HG02588 (cell line): ENCODE measurements around the gene INPP5D.

ENCODE experiments used
- ATAC-seq: cut with Tn5 transposase; IDR thresholded peaks from one replicate; pipeline ENCODE4 v1.9.1; 2021; ENCODE audit warnings: mild to moderate bottlenecking, moderate library complexity; ENCODE audit not compliant: unreplicated experiment

INPP5D gene

GRCh38 chr2:233068762-233069418, 8.7 kb downstream of the INPP5D start:
- ATAC-seq: no peak

- ATAC-seq: no peak
These were observed 12.7 kb downstream of the INPP5D start for GRCh38 chr2:233072838-233073237.

GRCh38 chr2:233074106-233074505, 14.0 kb downstream of the INPP5D start:
- ATAC-seq: no peak

GRCh38 chr2:233075141-233075965, 15.2 kb downstream of the INPP5D start:
- ATAC-seq: peak; percentile 19

- peak; percentile 67 for ATAC-seq
These were observed 15.8 kb downstream of the INPP5D start for GRCh38 chr2:233075966-233076339.

- ATAC-seq: no peak
These were observed 16.6 kb downstream of the INPP5D start for GRCh38 chr2:233076749-233077148.

- ATAC-seq: peak; percentile 30
These were observed 19.3 kb downstream of the INPP5D start for GRCh38 chr2:233079473-233079877.

GRCh38 chr2:233079953-233080835, 20.1 kb downstream of the INPP5D start:
- ATAC-seq: no peak

GRCh38 chr2:233080836-233081229, 20.7 kb downstream of the INPP5D start:
- no peak for ATAC-seq

- ATAC-seq: no peak
These were observed 21.1 kb downstream of the INPP5D start for GRCh38 chr2:233081232-233081730.

- peak; percentile 1 for ATAC-seq
These were observed 21.6 kb downstream of the INPP5D start for GRCh38 chr2:233081731-233082221.

GRCh38 chr2:233082222-233082930, 22.2 kb downstream of the INPP5D start:
- ATAC-seq: peak; percentile 40

GRCh38 chr2:233082931-233083755, 23.0 kb downstream of the INPP5D start:
- no peak for ATAC-seq

GRCh38 chr2:233083782-233084181, 23.6 kb downstream of the INPP5D start:
- no peak for ATAC-seq

- ATAC-seq: no peak
These were observed 24.3 kb downstream of the INPP5D start for GRCh38 chr2:233084488-233084887.

GRCh38 chr2:233085037-233085838, 25.1 kb downstream of the INPP5D start:
- ATAC-seq: no peak

- ATAC-seq: no peak
These were observed 25.7 kb downstream of the INPP5D start for GRCh38 chr2:233085839-233086150.

- no peak for ATAC-seq
These were observed 27.6 kb downstream of the INPP5D start for GRCh38 chr2:233087713-233088112.

GRCh38 chr2:233088972-233089345, 28.8 kb downstream of the INPP5D start:
- no peak for ATAC-seq
